HepG2 (cell line): ENCODE results near the gene VAV2. TPM values are rescaled to one million over a fixed set of nuclear protein-coding genes. Genes with fewer than 3 reads are reported as not detected.

ENCODE experiments used
- AKAP8 ChIP-seq: sonication (generic); formaldehyde crosslinking; IDR thresholded peaks from 2 replicates; pipeline ENCODE4 v1.5.1; 2020; ENCODE audit warnings: mild to moderate bottlenecking, missing genetic modification reagents
- ARNT ChIP-seq: fragments of 450-650 bp; IDR thresholded peaks from 2 replicates; pipeline ENCODE4 v1.6.1; 2017
- BCL3 ChIP-seq: sonication (generic); formaldehyde crosslinking; IDR thresholded peaks from 2 replicates; pipeline ENCODE4 v1.5.1; 2020; ENCODE audit warnings: mild to moderate bottlenecking, missing genetic modification reagents, moderate library complexity
- DDIT3 ChIP-seq: sonication (generic); formaldehyde crosslinking; IDR thresholded peaks from 2 replicates; pipeline ENCODE4 v1.4.0; 2020; ENCODE audit warnings: mild to moderate bottlenecking, missing genetic modification reagents
- GFI1 ChIP-seq: sonication (generic); formaldehyde crosslinking; IDR thresholded peaks from 2 replicates; pipeline ENCODE4 v1.5.0; 2020; ENCODE audit warnings: missing genetic modification reagents, mild to moderate bottlenecking, borderline replicate concordance
- MIER3 ChIP-seq: IDR thresholded peaks from 2 replicates; pipeline ENCODE4 v1.6.1; 2016; ENCODE audit warnings: missing compliant biosample characterization, borderline replicate concordance
- MXD3 ChIP-seq: IDR thresholded peaks from 2 replicates; pipeline ENCODE4 v1.6.1; 2016; ENCODE audit warnings: mild to moderate bottlenecking, missing biosample characterization, missing genetic modification reagents
- PRDM10 ChIP-seq: sonication (generic); formaldehyde crosslinking; IDR thresholded peaks from 2 replicates; pipeline ENCODE4 v1.4.0; 2020; ENCODE audit warnings: low read depth, missing genetic modification reagents
- SRSF9 ChIP-seq: fragments of 200-400 bp; formaldehyde crosslinking; IDR thresholded peaks from 2 replicates; pipeline ENCODE4 v1.6.1; 2018; ENCODE audit warnings: borderline replicate concordance, mild to moderate bottlenecking, low read depth, low read length; ENCODE audit not compliant: insufficient read depth, poor library complexity, severe bottlenecking
- TARDBP ChIP-seq: sonication (generic); formaldehyde crosslinking; IDR thresholded peaks from 2 replicates; pipeline ENCODE4 v1.8.0; 2022; ENCODE audit warnings: mild to moderate bottlenecking, missing genetic modification reagents
- TRAFD1 ChIP-seq: sonication (generic); formaldehyde crosslinking; IDR thresholded peaks from 2 replicates; pipeline ENCODE4 v1.5.1; 2020; ENCODE audit warnings: missing genetic modification reagents, mild to moderate bottlenecking, borderline replicate concordance
- ZKSCAN5 ChIP-seq: sonication (generic); formaldehyde crosslinking; IDR thresholded peaks from 2 replicates; pipeline ENCODE4 v1.5.1; 2020; ENCODE audit warnings: mild to moderate bottlenecking, missing genetic modification reagents
- ZNF143 ChIP-seq: sonication (generic); formaldehyde crosslinking; IDR thresholded peaks from 2 replicates; pipeline ENCODE4 v1.4.0; 2020; ENCODE audit warnings: missing genetic modification reagents
- ZNF263 ChIP-seq: sonication (generic); formaldehyde crosslinking; IDR thresholded peaks from 2 replicates; pipeline ENCODE4 v1.4.0; 2020; ENCODE audit warnings: missing genetic modification reagents
- ZNF672 ChIP-seq: sonication (generic); formaldehyde crosslinking; IDR thresholded peaks from 2 replicates; pipeline ENCODE4 v1.8.1; 2022; ENCODE audit warnings: missing genetic modification reagents
- ZNF775 ChIP-seq: sonication (generic); formaldehyde crosslinking; IDR thresholded peaks from 2 replicates; pipeline ENCODE4 v1.4.0; 2020; ENCODE audit warnings: missing genetic modification reagents, mild to moderate bottlenecking, moderate library complexity, borderline replicate concordance
- ZNF792 ChIP-seq: IDR thresholded peaks from 2 replicates; pipeline ENCODE4 v1.6.1; 2016
- ZNF841 ChIP-seq: sonication (generic); formaldehyde crosslinking; IDR thresholded peaks from 2 replicates; pipeline ENCODE4 v1.8.1; 2023; ENCODE audit warnings: missing genetic modification reagents, borderline replicate concordance
- ZSCAN30 ChIP-seq: sonication (generic); formaldehyde crosslinking; IDR thresholded peaks from 2 replicates; pipeline ENCODE4 v1.5.0; 2020; ENCODE audit warnings: mild to moderate bottlenecking, missing genetic modification reagents
- polyA plus RNA-seq, 8 experiments: library from polyadenylated mRNA; depleted of rRNA in 3 of 8; stranded (reverse) in 7 of 8; unstranded in 1 of 8; fragments of >200 nt; fragmentation: Illumina TruSeq in 4 of 8; extraction: Trizol in 4 of 8; gene quantifications; 2 replicates each; pipeline versions ENCODE4 v1.2.1 to v1.2.3, GENCODE V29; 2011 to 2016; ENCODE audit warnings: low read depth in 4 of 8, missing spikeins in 1 of 8, mixed read lengths in 1 of 8; ENCODE audit not compliant: insufficient read depth in 1 of 8
- total RNA-seq, 5 experiments: library from RNA; depleted of rRNA; stranded (reverse); fragments of >200 nt; fragmentation: Illumina TruSeq; extraction: Trizol; gene quantifications; 2 replicates each; pipeline ENCODE4 v1.2.3, GENCODE V29; 2016; ENCODE audit warnings: low read depth in 1 of 5
- TF ChIP-seq, protein P1 (sequence below): sonication (generic); formaldehyde crosslinking; IDR thresholded peaks from 2 replicates; pipeline ENCODE4 v1.4.0; 2020; ENCODE audit warnings: missing genetic modification reagents

Gene VAV2
- total and polyA plus RNA-seq, 2 of the 13 experiments (the other 11 are each of a cell fraction or from before 2014, with no cell fraction given): 22.5 to 22.9 TPM

GRCh38 chr9:133990366-133991213 is 1.5 kb downstream of the VAV2 start (continued):
- TF ChIP-seq MXD3 (CRISPR knock-in tag) (no peak; the same call in 1 of the 2 replicates), ZSCAN30 (CRISPR knock-in tag) (no peak), AKAP8 (CRISPR knock-in tag) (no peak; the same call in 1 of the 2 replicates), TRAFD1 (no peak), MIER3 (CRISPR knock-in tag) (peak; percentile 61; the same call in 1 of the 2 replicates), ZNF792 (CRISPR knock-in tag) (peak; percentile 58; the same call in 1 of the 2 replicates), PRDM10 (CRISPR knock-in tag) (peak; percentile 76; the same call in 1 of the 2 replicates), ZNF143 (CRISPR knock-in tag) (no peak), SRSF9 (no peak), DDIT3 (CRISPR knock-in tag) (no peak), ZNF775 (CRISPR knock-in tag) (no peak), BCL3 (CRISPR knock-in tag) (no peak), GFI1 (CRISPR knock-in tag) (0 out of 2 replicates have a peak, but pooled peaks have one; percentile 41), TARDBP (CRISPR knock-in tag) (peak; percentile 66; the same call in 1 of the 2 replicates), ZNF841 (CRISPR knock-in tag) (no peak), ARNT (no peak), ZNF672 (CRISPR knock-in tag) (no peak), ZKSCAN5 (no peak), ZNF263 (no peak; the same call in 1 of the 2 replicates)
- TF ChIP-seq, protein P1, sequence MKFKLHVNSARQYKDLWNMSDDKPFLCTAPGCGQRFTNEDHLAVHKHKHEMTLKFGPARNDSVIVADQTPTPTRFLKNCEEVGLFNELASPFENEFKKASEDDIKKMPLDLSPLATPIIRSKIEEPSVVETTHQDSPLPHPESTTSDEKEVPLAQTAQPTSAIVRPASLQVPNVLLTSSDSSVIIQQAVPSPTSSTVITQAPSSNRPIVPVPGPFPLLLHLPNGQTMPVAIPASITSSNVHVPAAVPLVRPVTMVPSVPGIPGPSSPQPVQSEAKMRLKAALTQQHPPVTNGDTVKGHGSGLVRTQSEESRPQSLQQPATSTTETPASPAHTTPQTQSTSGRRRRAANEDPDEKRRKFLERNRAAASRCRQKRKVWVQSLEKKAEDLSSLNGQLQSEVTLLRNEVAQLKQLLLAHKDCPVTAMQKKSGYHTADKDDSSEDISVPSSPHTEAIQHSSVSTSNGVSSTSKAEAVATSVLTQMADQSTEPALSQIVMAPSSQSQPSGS (CRISPR knock-in tag): peak; percentile 5; the same call in 1 of the 2 replicates
